ENCODE measurements around the gene IL1RAPL2.

DNA sequence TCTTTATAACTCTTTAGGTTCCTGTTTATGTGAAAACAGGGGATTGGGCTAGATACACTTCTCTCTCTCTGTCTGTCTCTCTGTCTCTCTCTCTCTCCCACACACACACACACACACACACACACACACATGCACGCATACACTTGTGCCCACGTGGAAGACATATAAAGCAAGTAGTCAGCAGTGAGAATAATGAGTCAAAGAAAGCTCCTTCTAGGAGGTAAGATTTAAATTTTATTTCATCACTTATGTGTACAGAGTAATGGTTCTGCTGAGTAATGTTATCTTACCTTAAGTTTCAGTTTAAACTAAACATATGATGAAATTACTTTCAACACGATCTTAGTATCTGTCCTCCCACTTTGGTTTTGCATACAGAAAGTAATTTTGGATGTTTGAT, 897.5 kb downstream of the IL1RAPL2 start:
- TF ChIP-seq, protein P1, sequence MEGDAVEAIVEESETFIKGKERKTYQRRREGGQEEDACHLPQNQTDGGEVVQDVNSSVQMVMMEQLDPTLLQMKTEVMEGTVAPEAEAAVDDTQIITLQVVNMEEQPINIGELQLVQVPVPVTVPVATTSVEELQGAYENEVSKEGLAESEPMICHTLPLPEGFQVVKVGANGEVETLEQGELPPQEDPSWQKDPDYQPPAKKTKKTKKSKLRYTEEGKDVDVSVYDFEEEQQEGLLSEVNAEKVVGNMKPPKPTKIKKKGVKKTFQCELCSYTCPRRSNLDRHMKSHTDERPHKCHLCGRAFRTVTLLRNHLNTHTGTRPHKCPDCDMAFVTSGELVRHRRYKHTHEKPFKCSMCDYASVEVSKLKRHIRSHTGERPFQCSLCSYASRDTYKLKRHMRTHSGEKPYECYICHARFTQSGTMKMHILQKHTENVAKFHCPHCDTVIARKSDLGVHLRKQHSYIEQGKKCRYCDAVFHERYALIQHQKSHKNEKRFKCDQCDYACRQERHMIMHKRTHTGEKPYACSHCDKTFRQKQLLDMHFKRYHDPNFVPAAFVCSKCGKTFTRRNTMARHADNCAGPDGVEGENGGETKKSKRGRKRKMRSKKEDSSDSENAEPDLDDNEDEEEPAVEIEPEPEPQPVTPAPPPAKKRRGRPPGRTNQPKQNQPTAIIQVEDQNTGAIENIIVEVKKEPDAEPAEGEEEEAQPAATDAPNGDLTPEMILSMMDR (IDR thresholded peaks at IDR 0.05; ENCODE audit: low read depth, low read length): no peak
- TF ChIP-seq EZH2phosphoT487 (IDR thresholded peaks at IDR 0.05; ENCODE audit: low read depth): no peak

Measured in OCI-LY3 (cell line).